ENCODE measurements around the gene FSTL4. TPM values are rescaled to one million over a fixed set of nuclear protein-coding genes. Genes with fewer than 3 reads are reported as not detected.

Gene FSTL4
- total and polyA plus RNA-seq, 4 donors = 0.08 to 1.4 (median 0.31) TPM

DNA sequence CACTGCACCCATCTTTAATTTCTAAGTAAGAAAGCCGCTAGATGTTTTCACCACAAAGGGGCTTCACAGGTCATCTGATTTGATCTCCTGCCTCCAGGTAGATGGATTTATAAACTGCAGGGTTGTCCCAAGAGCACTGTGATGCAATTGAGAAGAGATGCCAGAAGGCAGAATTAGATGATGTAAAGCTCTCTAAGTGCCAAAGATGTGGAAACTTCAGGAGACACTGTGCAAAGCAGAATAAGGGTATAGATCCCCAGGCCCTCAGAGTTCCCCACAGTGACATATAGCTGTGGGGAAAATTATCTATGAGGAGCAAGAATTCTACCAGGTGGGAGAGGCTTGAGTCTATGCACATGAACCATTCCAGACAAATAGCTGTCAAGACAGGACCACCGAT, 90.5 kb downstream of the FSTL4 start:
- ATAC-seq (ENCODE audit: insufficient read depth, low FRiP score) (no peak), DNase-seq (peak in 1 of 3 donors; percentile 51)
- TF ChIP-seq, protein P1, sequence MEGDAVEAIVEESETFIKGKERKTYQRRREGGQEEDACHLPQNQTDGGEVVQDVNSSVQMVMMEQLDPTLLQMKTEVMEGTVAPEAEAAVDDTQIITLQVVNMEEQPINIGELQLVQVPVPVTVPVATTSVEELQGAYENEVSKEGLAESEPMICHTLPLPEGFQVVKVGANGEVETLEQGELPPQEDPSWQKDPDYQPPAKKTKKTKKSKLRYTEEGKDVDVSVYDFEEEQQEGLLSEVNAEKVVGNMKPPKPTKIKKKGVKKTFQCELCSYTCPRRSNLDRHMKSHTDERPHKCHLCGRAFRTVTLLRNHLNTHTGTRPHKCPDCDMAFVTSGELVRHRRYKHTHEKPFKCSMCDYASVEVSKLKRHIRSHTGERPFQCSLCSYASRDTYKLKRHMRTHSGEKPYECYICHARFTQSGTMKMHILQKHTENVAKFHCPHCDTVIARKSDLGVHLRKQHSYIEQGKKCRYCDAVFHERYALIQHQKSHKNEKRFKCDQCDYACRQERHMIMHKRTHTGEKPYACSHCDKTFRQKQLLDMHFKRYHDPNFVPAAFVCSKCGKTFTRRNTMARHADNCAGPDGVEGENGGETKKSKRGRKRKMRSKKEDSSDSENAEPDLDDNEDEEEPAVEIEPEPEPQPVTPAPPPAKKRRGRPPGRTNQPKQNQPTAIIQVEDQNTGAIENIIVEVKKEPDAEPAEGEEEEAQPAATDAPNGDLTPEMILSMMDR (IDR thresholded peaks at IDR 0.05; ENCODE audit: control extremely low read depth, extremely low read depth) = no peak
- Histone ChIP-seq H3K36me3 (ENCODE audit: control insufficient read depth in 4 of 4, insufficient read depth in 4 of 4, low read length in 4 of 4) (no peaks in the 10 kb centered on the region), H3K27ac (ENCODE audit: low read depth in 1 of 2, low read length in 1 of 2) (no peak overlapping the region), H3K27me3 (ENCODE audit: control insufficient read depth in 3 of 3, insufficient read depth in 3 of 3, low read length in 2 of 3) (peaks cover 0 to 4% (median 0%) of the 10 kb centered on the region in 3 donors), H3K9me3 (ENCODE audit: control insufficient read depth in 4 of 4, insufficient read depth in 3 of 4, low read length in 3 of 4) (no peaks in the 10 kb centered on the region), H3K9ac (ENCODE audit: insufficient read depth in 1 of 2, low read length in 2 of 2) (no peak overlapping the region), H3K4me1 (ENCODE audit: control insufficient read depth in 5 of 5, insufficient read depth in 5 of 5, low read length in 5 of 5) (peaks cover 0 to 41% (median 18%) of the 10 kb centered on the region in 5 donors), H3K4me3 (no peak overlapping the region)
- 88 to 91% methylated on average over 2 of the region's 2 CpGs for WGBS, 2 donors

DNA sequence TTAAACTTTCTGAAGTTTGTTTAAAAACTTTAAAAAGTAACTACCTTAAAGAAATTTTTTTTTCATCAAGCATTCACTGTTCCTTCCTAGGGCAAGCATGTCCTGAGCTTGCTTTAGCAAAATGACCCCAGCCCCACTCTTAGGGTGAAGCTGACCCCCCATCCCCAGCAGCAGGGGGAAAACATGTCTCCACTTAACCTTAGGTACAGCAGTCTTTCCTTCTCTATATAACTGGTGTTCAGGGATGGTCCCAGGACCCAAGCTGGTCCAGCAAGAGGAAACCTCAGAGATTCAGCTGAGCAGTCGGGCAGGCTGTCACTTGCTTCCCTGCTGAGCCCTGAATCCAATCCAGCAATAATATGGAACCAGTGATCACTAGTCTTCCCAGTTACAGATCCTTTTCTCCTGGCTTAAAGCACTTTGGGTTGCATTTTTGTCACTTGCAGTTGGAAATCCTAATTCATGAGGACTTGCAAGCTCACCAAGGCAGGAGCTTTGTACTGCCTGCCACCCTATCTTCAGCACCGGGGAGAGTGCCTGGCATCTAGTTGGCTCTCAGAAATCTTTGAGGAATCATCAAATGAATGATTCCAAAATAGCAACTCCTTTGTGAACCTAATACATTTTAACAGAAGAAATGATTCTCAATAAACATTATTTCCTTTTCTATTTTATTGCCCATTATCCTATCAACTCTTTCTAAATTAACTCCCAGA, 91.2 kb downstream of the FSTL4 start:
- 67 to 87% methylated on average over 2 of the region's 2 CpGs for WGBS, 2 donors
- DNase-seq = no peak
- Histone ChIP-seq H3K9ac (ENCODE audit: insufficient read depth in 1 of 2, low read length in 2 of 2) (no peak overlapping the region), H3K27me3 (ENCODE audit: control insufficient read depth in 3 of 3, insufficient read depth in 3 of 3, low read length in 2 of 3) (peaks cover 0 to 4% (median 0%) of the 10 kb centered on the region in 3 donors), H3K4me1 (ENCODE audit: control insufficient read depth in 5 of 5, insufficient read depth in 5 of 5, low read length in 5 of 5) (peaks cover 0 to 41% (median 18%) of the 10 kb centered on the region in 5 donors), H3K9me3 (ENCODE audit: control insufficient read depth in 4 of 4, insufficient read depth in 3 of 4, low read length in 3 of 4) (no peaks in the 10 kb centered on the region), H3K4me3 (no peak overlapping the region), H3K27ac (ENCODE audit: low read depth in 1 of 2, low read length in 1 of 2) (no peak overlapping the region), H3K36me3 (ENCODE audit: control insufficient read depth in 4 of 4, insufficient read depth in 4 of 4, low read length in 4 of 4) (no peaks in the 10 kb centered on the region)
- TF ChIP-seq, protein P1 (IDR thresholded peaks at IDR 0.05; ENCODE audit: control extremely low read depth, extremely low read depth) = no peak
- no peak for ATAC-seq (ENCODE audit: insufficient read depth, low FRiP score)

DNA sequence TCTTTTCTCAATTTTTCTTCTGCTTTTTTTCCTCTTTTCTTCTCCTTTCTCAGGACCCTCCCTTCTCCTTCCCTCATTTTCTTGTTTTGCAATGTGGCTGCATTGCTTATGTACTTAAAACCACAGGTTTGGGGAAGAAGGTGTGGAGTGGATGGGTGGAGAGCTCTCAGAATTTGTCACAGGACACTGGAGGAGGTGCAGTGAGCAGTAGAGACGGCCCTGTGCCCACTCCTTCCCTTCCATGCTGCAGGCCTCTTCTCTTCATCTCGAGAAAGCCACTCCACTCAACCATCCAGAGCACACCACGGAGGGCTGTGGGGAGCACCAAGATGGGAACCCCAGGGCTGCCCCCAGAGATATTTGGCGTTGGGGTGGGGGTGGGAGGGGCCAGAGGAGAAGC, 92.3 kb downstream of the FSTL4 start:
- Histone ChIP-seq H3K4me1 (ENCODE audit: control insufficient read depth in 5 of 5, insufficient read depth in 5 of 5, low read length in 5 of 5) (peaks cover 0 to 31% (median 13%) of the 10 kb centered on the region in 5 donors), H3K36me3 (ENCODE audit: control insufficient read depth in 4 of 4, insufficient read depth in 4 of 4, low read length in 4 of 4) (no peaks in the 10 kb centered on the region), H3K27me3 (ENCODE audit: control insufficient read depth in 3 of 3, insufficient read depth in 3 of 3, low read length in 2 of 3) (peaks cover 0 to 4% (median 0%) of the 10 kb centered on the region in 3 donors), H3K4me3 (no peak overlapping the region), H3K9me3 (ENCODE audit: control insufficient read depth in 4 of 4, insufficient read depth in 3 of 4, low read length in 3 of 4) (no peaks in the 10 kb centered on the region), H3K9ac (ENCODE audit: insufficient read depth in 1 of 2, low read length in 2 of 2) (no peak overlapping the region), H3K27ac (ENCODE audit: low read depth in 1 of 2, low read length in 1 of 2) (no peak overlapping the region)
- 47 to 51% methylated on average over 4 of the region's 4 CpGs for WGBS, 2 donors
- DNase-seq (no peak), ATAC-seq (ENCODE audit: insufficient read depth, low FRiP score) (no peak)
- TF ChIP-seq, protein P1 (IDR thresholded peaks at IDR 0.05; ENCODE audit: control extremely low read depth, extremely low read depth) = no peak
